DOHH2 (cell line): Measurements from ENCODE around the gene MRPL46.

ENCODE experiments used
- H3F3A ChIP-seq: fragments of 200-600 bp; sonication (generic), shearing (Covaris generic); 2 replicates; pipeline ENCODE4 v1.6.0; 2016; ENCODE audit warnings: antibody characterized with exemption, mild to moderate bottlenecking; ENCODE audit not compliant: control insufficient read depth, insufficient read depth
- H3K27ac ChIP-seq: fragments of 200-600 bp; sonication (generic); 2 replicates; pipeline ENCODE4 v1.5.1; 2014; ENCODE audit warnings: low read depth, mild to moderate bottlenecking, low read length, moderate library complexity
- H3K27me3 ChIP-seq: fragments of 200-600 bp; sonication (generic); 2 replicates; pipeline ENCODE4 v1.6.1; 2014; ENCODE audit warnings: mild to moderate bottlenecking, low read length, mixed read lengths; ENCODE audit not compliant: control insufficient read depth
- H3K36me3 ChIP-seq: fragments of 200-600 bp; sonication (generic); 2 replicates; pipeline ENCODE4 v1.6.1; 2014; ENCODE audit warnings: mild to moderate bottlenecking, low read length, moderate library complexity, mixed read lengths; ENCODE audit not compliant: control insufficient read depth
- H3K4me1 ChIP-seq: fragments of 200-600 bp; sonication (generic); 2 replicates; pipeline ENCODE4 v1.6.1; 2014; ENCODE audit warnings: mild to moderate bottlenecking, low read length, mixed read lengths; ENCODE audit not compliant: control insufficient read depth
- H3K4me2 ChIP-seq: fragments of 200-600 bp; sonication (generic); 2 replicates; pipeline ENCODE4 v1.6.0; 2014; ENCODE audit warnings: mild to moderate bottlenecking, low read length, moderate library complexity
- H3K4me3 ChIP-seq: fragments of 200-600 bp; sonication (generic); 2 replicates; pipeline ENCODE4 v1.5.1; 2014; ENCODE audit warnings: mild to moderate bottlenecking, low read length, mixed read lengths
- H3K79me2 ChIP-seq: fragments of 200-600 bp; sonication (generic); 2 replicates; pipeline ENCODE4 v1.6.1; 2014; ENCODE audit warnings: mild to moderate bottlenecking, low read length, mixed read lengths; ENCODE audit not compliant: control insufficient read depth
- H3K9me2 ChIP-seq: fragments of 200-600 bp; sonication (generic); replicated peaks from 2 replicates; pipeline ENCODE4 v1.6.1; 2014; ENCODE audit warnings: mild to moderate bottlenecking, low read length, mixed read lengths; ENCODE audit not compliant: control insufficient read depth
- H3K9me3 ChIP-seq: fragments of 200-600 bp; sonication (generic); 2 replicates; pipeline ENCODE4 v1.6.1; 2014; ENCODE audit warnings: antibody characterized with exemption, low read length, mixed read lengths; ENCODE audit not compliant: control insufficient read depth, insufficient read depth
- H4K20me1 ChIP-seq: fragments of 200-600 bp; sonication (generic); 2 replicates; pipeline ENCODE4 v1.6.0; 2014; ENCODE audit warnings: low read depth, mild to moderate bottlenecking, antibody characterized with exemption, low read length, moderate library complexity; ENCODE audit not compliant: control insufficient read depth, insufficient read depth
- EZH2phosphoT487 ChIP-seq: fragments of 200-600 bp; sonication (generic); IDR thresholded peaks from 2 replicates; pipeline ENCODE4 v1.6.1; 2017; ENCODE audit warnings: borderline replicate concordance, mild to moderate bottlenecking, antibody characterized with exemption, low read length, moderate library complexity, mixed read lengths
- TF ChIP-seq, protein P1 (sequence below): fragments of 200-600 bp; sonication (generic); IDR thresholded peaks from one replicate; pipeline ENCODE4 v1.5.1; 2014; ENCODE audit warnings: antibody characterized with exemption, mild to moderate bottlenecking, low read depth, low read length; ENCODE audit not compliant: poor library complexity, severe bottlenecking

Gene MRPL46

DNA sequence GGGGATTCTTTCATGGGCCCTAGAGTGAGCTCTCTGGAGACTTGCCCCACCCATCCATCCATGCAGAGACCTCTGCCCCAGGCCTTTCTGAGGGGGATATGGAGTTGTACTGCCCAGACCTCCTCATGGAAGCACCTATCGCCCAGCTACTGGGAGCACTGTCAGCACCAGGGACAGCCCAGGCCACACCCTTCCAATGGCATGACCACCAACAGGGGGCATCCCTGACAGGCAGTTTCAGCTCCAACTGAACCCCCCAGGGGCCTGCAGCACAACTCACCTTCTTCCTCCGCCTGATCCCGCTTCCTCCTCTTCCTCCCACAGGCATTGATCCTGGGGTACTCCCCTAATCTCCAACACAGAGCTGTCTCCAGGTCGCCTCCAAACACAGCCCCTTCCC, 22.1 kb upstream of the MRPL46 start:
- Histone ChIP-seq H3K27ac (no peak overlapping the region), H3K4me1 (0 out of 2 replicates have a peak, but pooled peaks cover 3% of the 10 kb centered on the region), H3K27me3 (no peaks in the 10 kb centered on the region)

DNA sequence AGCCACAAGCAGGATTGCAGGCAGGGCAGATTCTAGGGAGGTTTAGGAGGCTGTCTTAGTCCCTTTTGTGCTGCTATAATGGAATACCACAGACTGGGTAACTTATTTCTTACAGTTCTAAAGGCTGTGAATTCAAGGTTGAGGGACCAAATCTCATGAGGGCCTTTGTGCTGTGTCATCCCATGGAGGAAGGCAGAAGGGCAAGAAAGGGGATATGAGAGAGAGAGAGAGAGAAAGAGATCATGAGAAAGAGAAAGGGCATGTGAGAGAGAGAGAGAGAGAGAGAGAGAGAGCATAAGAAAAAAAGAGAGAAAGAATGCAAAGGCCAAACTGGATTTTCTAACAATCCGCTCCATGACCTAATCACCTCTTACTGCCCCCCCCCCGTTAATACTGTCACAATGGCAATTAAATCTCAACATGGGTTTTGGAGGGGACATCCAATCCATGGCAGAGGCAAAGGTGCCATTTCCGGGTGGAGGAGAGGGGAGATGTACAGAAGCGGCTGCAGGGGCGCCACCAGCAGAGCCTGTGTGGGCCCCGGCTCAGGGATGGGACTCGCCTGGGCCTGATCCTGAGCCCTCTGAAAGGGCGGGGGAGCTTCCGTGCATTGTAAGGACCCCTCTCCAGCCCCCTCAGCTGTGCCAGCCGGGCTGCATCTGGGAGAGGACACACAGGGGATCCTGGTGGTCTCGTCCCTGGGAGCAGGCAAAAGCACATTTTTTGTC, 20.8 kb upstream of the MRPL46 start:
- no peak overlapping the region for H3K4me2 ChIP-seq
- TF ChIP-seq, protein P1, sequence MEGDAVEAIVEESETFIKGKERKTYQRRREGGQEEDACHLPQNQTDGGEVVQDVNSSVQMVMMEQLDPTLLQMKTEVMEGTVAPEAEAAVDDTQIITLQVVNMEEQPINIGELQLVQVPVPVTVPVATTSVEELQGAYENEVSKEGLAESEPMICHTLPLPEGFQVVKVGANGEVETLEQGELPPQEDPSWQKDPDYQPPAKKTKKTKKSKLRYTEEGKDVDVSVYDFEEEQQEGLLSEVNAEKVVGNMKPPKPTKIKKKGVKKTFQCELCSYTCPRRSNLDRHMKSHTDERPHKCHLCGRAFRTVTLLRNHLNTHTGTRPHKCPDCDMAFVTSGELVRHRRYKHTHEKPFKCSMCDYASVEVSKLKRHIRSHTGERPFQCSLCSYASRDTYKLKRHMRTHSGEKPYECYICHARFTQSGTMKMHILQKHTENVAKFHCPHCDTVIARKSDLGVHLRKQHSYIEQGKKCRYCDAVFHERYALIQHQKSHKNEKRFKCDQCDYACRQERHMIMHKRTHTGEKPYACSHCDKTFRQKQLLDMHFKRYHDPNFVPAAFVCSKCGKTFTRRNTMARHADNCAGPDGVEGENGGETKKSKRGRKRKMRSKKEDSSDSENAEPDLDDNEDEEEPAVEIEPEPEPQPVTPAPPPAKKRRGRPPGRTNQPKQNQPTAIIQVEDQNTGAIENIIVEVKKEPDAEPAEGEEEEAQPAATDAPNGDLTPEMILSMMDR, result no peak
- no peak for TF ChIP-seq EZH2phosphoT487
- H3K9me3 ChIP-seq, result no peaks in the 10 kb centered on the region
- 0 out of 2 replicates have a peak, but pooled peaks cover 3% of the 10 kb centered on the region for H3K4me1 ChIP-seq
- H4K20me1 ChIP-seq, result 0 out of 2 replicates have a peak, but pooled peaks cover 3% of the 10 kb centered on the region
- H3K79me2 ChIP-seq, result no peaks in the 10 kb centered on the region
- H3K36me3 ChIP-seq, result no peaks in the 10 kb centered on the region
- H3F3A ChIP-seq, result no peaks in the 10 kb centered on the region
- no peaks in the 10 kb centered on the region for H3K9me2 ChIP-seq
- no peaks in the 10 kb centered on the region for H3K27me3 ChIP-seq
- no peak overlapping the region for H3K4me3 ChIP-seq
- H3K27ac ChIP-seq, result no peak overlapping the region

More for the DNA sequence above, 22.1 kb upstream of the MRPL46 start:
- H4K20me1 ChIP-seq, result 0 out of 2 replicates have a peak, but pooled peaks cover 3% of the 10 kb centered on the region
- TF ChIP-seq, protein P1, result no peak
- TF ChIP-seq EZH2phosphoT487, result no peak
- H3K36me3 ChIP-seq, result no peaks in the 10 kb centered on the region
- H3F3A ChIP-seq, result no peaks in the 10 kb centered on the region
- H3K4me3 ChIP-seq, result no peak overlapping the region
- H3K9me2 ChIP-seq, result no peaks in the 10 kb centered on the region
- no peaks in the 10 kb centered on the region for H3K9me3 ChIP-seq
- H3K4me2 ChIP-seq, result no peak overlapping the region
- no peaks in the 10 kb centered on the region for H3K79me2 ChIP-seq

DNA sequence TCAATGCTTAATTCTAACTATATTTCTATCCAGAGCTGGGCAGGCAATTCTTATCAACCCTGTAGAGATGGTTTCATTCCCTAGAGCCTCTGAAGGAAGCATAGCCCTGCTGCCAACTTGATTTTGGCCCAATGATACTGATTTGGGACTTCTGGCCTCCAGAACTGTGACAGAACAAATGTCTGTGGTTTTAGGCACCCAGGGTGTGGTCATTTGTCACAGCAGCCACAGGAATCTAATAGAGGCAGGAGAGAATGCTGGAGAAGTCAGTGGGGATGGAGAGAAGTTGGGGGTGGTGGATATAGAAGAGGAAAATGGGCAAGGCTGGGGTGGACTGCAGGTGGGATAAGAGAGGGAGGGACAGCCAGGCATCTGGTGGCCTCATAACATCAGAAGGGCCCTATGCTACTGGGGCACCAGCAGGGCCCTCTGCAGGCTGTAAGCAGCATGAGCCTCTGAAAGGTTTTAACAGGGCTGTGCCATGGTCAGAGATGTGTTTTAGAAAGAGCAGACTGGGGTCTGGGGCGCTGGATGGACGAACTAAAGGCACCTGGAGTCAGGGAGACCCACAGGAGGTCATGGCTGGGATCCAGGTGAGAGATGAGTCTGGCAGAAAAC, 20.1 kb upstream of the MRPL46 start:
- 0 out of 2 replicates have a peak, but pooled peaks cover 3% of the 10 kb centered on the region for H4K20me1 ChIP-seq
- H3F3A ChIP-seq, result no peaks in the 10 kb centered on the region
- no peaks in the 10 kb centered on the region for H3K9me3 ChIP-seq
- H3K4me3 ChIP-seq, result no peak overlapping the region
- peaks cover 6% of the 10 kb centered on the region for H3K4me1 ChIP-seq
- H3K36me3 ChIP-seq, result no peaks in the 10 kb centered on the region
- H3K27ac ChIP-seq, result no peak overlapping the region
- H3K4me2 ChIP-seq, result no peak overlapping the region
- TF ChIP-seq EZH2phosphoT487, result no peak
- TF ChIP-seq, protein P1, result no peak
- H3K27me3 ChIP-seq, result no peaks in the 10 kb centered on the region
- no peaks in the 10 kb centered on the region for H3K9me2 ChIP-seq
- H3K79me2 ChIP-seq, result no peaks in the 10 kb centered on the region
